ENCODE measurements around the gene PRSS56.

The PRSS56 gene

GRCh38 chr2:232486558-232487384 is 33.4 kb upstream of the PRSS56 start:
- TF ChIP-seq CTCF (IDR thresholded peaks at IDR 0.05; ENCODE audit: insufficient read depth, low read length, missing control alignments): no peak
- ChIA-PET CTCF (no interaction called here), POLR2A (no interaction called here)
- H3K4me3 ChIP-seq (ENCODE audit: low read depth, low read length): no peak overlapping the region
- DNase-seq (ENCODE audit: low read depth, low spot score): no peak

- no peak within 1 kb of the TSS for H3K4me3 ChIP-seq (ENCODE audit: low read depth, low read length)
These were observed 32.6 kb upstream of the PRSS56 start, which contains the start of gene ECEL1 for GRCh38 chr2:232487385-232488096. Gene ECEL1, minus strand, starts transcription at chr2:232487834. Its CDS starts 1,181 bp downstream, at chr2:232486653.

GRCh38 chr2:232488097-232488711 is 32.0 kb upstream of the PRSS56 start:
- TF ChIP-seq CTCF (IDR thresholded peaks at IDR 0.05; ENCODE audit: insufficient read depth, low read length, missing control alignments): no peak
- no peak for DNase-seq (ENCODE audit: low read depth, low spot score)
- ChIA-PET CTCF (interaction anchor here (1.1 kb wide), 1 partner anchor 42 kb away, joined by 3 read pairs; no protein-coding TSS in a partner anchor), POLR2A (no interaction called here)
- no peak overlapping the region for H3K4me3 ChIP-seq (ENCODE audit: low read depth, low read length)

More at GRCh38 chr2:232487385-232488096, 32.6 kb upstream of the PRSS56 start, which contains the start of gene ECEL1:
- no peak for TF ChIP-seq CTCF (IDR thresholded peaks at IDR 0.05; ENCODE audit: insufficient read depth, low read length, missing control alignments)
- ChIA-PET POLR2A (no interaction called here), CTCF (no interaction called here)
- DNase-seq (ENCODE audit: low read depth, low spot score): no peak

GRCh38 chr2:232488721-232489300 is 31.4 kb upstream of the PRSS56 start:
- ChIA-PET POLR2A (no interaction called here), CTCF (interaction anchor here (1.1 kb wide), 1 partner anchor 42 kb away, joined by 3 read pairs; no protein-coding TSS in a partner anchor)
- no peak overlapping the region for H3K4me3 ChIP-seq (ENCODE audit: low read depth, low read length)
- TF ChIP-seq CTCF (IDR thresholded peaks at IDR 0.05; ENCODE audit: insufficient read depth, low read length, missing control alignments): no peak
- DNase-seq (ENCODE audit: low read depth, low spot score): no peak

GRCh38 chr2:232489516-232490220 is 30.5 kb upstream of the PRSS56 start:
- POLR2A ChIA-PET: interaction anchor here (0.6 kb wide), 1 partner anchor 61 kb away, joined by 3 read pairs; the partner anchor contains the start of gene EIF4E2
- no peak for TF ChIP-seq CTCF (IDR thresholded peaks at IDR 0.05; ENCODE audit: insufficient read depth, low read length, missing control alignments)
- CTCF ChIA-PET: interaction anchor here (1.1 kb wide), 1 partner anchor 43 kb away, joined by 3 read pairs; no protein-coding TSS in a partner anchor
- no peak overlapping the region for H3K4me3 ChIP-seq (ENCODE audit: low read depth, low read length)
- no peak for DNase-seq (ENCODE audit: low read depth, low spot score)
